NCI-H2107 treated with DMSO at 0.1 percent for 48 hours (cell line): ENCODE measurements around the gene TNK2.
A peak's percentile ranks its signal among the peaks of the same experiment; 100 is the strongest.
"Not testable (repeated sequence)": the region's sequence is repeated elsewhere in the genome, so short reads cannot be mapped to it uniquely, and the experiment has no call there.

Source experiments
- DNase-seq: peaks from one replicate; lab custom pipeline; 2025; ENCODE audit not compliant: unreplicated experiment; lab: John Stamatoyannopoulos, UW

Gene TNK2

DNA sequence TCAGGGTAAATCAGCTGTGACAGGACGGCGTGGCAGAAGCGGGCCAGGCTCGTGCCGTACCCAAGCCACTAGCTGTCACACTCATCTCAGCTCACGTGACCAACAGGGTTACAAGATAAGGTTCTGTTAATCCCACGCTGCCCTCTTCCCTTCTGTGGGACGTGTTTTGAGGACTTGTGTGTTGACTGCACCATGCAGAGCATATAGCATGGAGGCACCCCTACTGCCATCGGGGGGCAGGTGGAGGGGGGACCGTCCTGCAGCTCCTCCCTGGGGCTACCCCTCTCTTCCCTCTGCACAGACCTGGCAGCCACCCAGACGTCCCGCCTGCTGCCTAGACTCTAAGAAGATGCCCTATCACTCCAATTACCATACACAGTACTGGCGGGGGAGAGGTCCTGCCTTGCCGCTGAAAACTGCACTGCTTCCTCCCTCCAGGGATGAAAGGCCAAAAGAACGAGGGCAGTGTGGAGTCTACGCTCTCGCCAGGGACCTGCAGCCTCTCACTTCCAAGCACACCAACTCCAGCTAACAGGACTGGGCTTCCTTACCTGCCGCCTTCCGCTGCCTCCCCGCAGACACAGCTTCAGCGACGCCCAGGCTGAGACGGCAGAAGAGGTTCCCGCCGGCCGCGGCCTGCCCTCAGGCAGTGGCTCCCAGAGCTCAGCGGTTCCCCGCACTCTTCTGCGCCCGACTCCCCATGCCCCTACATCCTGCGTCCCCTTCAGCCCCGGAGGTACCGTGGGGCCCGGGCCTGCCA is at the start of gene TNK2:
TNK2 (minus strand) TSS at position 618 of the 760 bp plus-strand sequence. CDS start 19,963 bp downstream, outside the sequence.
- peak; percentile 77 for DNase-seq

DNA sequence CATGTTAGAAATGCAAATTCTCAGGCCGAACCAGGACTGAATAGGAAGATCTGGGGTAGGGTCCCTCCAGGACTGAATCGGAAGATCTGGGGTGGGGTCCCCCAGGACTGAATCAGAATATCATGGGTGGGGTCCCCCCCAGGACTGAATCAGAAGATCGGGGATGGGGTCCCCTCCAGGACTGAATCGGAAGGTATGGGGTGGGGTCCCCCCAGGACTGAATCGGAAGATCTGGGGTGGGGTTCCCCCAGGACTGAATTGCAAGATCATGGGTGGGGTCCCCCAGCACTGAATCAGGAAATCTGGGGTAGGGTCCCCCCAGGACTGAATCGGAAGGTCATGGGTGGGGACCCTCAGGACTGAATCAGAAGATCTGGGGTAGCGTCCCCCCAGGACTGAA is 48.2 kb upstream of the TNK2 start:
- no peak for DNase-seq

- not testable (repeated sequence) for DNase-seq
Measured at GRCh38 chr3:195955416-195955841, 47.1 kb upstream of the TNK2 start.

DNA sequence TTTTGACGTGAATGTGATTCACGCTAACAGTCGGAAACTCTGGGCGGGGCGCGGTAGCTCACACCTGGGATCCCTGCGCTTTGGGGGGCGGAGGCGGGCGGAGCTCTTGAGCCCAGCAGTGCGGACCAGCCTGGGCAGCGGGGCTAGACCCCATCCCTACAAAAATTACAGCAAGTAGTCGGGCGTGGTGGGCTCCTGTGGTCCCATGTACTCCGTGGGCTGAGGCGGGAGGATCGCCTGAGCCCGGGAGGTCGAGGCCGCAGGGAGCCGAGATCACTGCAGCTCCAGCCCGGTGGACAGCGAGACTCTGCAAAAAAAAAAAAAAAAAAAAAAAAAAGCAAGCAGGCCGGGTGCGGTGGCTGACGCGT is 46.4 kb upstream of the TNK2 start:
- not testable (repeated sequence) for DNase-seq

DNA sequence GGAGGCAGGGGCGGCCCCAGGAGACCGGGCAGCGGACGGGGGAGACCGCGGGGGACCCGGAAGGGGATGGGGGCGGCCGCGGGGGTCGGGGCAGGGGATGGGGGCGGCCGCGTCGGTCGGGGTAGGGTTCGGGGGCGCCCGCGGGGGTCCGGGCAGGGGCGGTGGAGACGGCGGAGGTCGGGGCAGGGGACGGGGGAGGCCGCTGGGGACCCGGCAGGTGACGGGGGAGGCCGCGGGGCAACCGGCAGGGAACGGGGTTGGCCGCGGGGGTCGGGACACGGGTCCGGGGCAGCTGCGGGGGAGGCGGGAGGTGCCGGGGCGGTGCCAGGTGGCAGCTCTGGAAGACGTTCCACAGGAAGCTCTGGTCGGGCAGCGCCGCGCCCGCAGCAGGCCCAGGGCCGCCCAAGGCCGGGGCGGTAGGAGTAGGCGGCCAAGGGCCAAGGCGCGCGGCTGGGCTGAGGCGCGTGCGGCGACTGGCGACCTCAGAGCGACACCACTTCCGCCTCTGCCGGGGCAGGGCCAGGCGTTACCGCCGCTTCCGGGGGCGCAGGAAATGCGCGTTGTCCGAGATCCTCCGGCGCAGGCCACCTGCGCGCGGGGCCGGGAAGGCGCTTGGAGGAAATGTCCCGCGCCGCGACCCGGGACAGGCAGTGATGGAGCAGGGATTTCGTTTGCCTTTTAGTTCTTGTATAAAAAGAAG is 45.9 kb upstream of the TNK2 start:
- not testable (repeated sequence) for DNase-seq

DNA sequence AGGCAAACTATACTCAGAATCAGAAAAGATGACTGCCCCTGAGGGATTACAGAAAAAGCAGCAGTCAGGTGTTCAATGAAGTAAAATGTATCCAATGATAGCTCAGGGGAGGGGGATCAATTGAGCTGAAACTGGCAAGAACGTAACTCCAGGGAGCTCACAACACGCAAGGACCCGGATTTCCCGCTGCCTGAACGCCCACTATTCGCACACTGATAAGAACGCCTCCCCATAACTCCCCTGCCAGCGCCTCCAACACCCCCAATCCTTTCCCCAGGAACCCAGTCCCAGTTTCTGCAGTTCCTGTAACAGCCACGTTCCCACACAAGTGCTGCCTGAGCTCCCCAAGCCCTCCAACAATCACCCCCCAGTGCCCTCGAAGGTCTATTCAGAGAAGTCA is 44.2 kb upstream of the TNK2 start:
- DNase-seq, result not testable (repeated sequence)

DNA sequence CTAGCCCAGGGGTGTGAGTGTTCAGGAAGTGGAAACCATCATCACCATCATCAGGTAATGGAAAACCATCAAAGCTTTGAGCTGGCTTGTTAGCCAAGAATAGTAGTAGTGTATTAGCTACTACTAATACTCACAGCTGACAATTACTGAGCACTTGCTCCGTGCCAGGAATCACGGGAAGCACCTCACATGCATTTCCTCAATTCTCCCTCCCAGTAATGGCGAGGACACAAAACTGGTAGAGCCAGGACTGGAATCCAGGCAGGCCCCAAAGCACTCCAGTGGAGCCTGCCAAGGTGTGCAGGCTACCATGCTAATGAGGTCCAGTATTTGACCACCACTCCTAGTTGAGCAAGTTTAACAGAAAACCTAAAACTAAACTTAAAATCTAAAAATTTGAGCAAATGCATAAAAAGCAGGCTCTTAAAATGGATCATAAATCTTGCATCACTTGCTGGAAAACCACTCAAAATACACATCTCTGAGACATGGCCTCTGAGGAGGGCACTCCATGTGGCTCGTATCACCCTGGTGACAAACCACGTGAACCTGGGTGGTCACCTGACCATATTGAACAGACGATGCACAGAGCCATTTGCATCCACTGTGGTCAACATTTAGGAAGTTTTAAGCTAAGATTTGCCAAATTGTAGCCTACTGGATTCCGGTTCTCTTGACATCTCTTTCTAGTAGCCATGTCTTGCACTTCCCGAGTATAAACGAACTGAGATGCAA is 43.3 kb upstream of the TNK2 start:
- not testable (repeated sequence) for DNase-seq

DNA sequence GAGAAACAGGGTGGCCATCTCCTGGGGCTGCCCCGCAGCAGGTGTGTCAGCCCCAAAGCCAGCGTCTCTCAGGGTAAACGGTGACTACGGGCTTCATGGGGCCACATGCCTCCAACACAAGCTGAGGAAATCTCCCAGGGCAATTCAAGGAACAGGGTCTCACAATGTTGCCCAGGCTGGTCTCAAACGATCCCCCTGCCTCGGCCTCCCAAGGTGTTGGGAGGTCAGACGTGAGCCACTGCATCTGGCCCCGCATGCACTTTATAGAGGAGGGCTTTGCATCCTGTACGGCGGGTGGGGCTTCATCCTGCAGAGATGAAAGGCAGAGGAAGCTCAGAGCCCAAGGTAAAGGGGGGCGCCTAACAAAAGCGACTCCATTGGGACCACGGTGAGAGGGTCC is 42.4 kb upstream of the TNK2 start:
- DNase-seq, result not testable (repeated sequence)

GRCh38 chr3:195950164-195950563 is 41.8 kb upstream of the TNK2 start:
- DNase-seq, result not testable (repeated sequence)

DNA sequence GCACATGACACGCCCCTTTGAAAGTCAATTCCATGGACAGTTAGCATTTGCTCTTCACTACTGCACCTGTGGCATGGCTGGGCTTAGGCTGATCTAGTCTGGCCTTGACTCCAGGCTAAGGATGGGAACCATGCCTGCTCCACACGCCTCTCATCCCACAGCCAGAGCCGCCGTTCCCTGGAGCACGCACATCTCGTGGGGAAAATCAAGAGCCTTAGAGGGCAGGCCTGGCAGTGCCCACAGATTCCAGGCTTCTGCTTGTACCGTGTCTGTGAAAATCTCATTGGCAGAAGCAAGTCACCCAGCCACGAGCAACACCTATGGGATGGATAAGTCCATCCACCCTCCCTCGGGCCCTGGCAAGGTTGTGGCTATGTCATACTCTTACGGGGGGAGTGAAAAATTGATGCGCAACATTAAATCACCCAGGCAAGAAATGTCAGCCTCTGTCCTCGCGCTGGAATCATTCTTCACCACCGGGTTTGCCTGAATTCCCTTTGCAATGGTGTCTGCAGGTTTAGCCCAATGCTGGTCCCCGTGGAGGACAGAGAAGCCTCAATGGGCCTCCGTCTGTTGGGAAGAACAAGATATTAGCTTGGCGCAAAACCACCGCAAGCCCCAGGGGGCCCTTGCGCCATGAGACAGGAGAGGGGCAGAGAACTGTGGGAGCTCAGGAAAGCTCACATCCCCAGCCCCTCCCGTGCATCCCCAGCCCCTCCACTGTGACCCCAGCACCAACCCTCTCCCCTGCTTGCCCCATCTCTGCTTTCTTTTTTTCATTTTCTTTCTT is 38.8 kb upstream of the TNK2 start:
- DNase-seq, result not testable (repeated sequence)

DNA sequence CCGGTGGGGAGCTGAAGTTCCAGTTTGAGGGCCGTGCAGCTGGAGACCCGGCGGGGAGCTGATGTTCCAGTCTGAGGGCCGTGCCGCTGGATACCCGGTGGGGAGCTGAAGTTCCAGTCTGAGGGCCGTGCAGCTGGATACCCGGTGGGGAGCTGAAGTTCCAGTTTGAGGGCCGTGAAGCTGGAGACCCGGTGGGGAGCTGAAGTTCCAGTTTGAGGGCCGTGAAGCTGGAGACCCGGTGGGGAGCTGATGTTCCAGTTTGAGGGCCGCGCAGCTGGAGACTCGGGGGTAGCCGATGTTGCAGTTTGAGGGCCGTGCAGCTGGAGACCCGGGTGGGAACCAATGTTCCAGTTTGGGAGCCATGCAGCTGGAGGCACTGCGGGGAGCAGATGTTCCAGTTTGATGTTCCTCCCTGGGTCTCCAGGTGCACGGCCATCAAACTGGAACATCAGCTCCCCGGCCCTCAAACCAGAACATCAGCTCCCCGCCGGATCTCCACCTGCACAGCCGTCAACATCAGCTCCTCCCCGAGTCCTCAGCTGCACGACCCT is 33.0 kb upstream of the TNK2 start:
- not testable (repeated sequence) for DNase-seq

DNA sequence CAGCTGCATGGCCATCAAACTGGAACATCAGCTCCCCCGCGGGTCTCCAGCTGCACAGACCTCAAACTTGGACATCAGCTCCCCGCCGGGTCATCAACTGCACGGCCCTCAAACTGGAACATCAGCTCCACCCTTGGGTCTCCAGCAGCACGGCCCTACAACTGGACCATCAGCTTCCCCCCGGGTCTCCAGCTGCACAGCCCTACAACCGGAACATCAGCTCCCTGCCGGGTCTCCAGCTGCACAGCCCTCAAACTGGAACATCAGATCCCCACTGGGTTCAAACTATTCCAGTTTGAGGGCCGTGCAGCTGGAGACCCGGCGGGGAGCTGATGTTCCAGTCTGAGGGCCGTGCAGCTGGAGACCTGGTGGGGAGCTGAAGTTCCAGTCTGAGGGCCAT is 32.5 kb upstream of the TNK2 start:
- DNase-seq, result not testable (repeated sequence)

GRCh38 chr3:195939526-195940470 is 31.4 kb upstream of the TNK2 start:
- not testable (repeated sequence) for DNase-seq

DNA sequence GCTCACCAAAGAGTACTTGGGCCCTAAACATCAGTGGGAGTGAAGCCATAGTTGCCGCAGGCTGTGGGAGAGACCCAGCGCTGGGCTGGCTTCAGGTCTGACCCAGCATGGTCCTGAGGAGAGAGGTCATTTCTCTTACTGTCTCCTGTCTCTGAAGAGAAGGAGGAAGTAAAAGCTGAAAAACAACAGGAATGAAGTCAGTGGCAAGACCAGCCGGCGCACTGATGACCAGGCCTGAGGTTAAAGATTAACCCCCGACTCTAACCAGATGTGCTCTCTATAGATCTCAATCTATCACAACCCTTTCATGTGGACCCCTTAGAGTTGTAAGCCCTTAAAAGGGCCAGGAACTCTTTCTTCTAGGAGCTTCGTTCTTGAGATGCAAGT is 24.7 kb upstream of the TNK2 start:
- DNase-seq, result not testable (repeated sequence)

DNA sequence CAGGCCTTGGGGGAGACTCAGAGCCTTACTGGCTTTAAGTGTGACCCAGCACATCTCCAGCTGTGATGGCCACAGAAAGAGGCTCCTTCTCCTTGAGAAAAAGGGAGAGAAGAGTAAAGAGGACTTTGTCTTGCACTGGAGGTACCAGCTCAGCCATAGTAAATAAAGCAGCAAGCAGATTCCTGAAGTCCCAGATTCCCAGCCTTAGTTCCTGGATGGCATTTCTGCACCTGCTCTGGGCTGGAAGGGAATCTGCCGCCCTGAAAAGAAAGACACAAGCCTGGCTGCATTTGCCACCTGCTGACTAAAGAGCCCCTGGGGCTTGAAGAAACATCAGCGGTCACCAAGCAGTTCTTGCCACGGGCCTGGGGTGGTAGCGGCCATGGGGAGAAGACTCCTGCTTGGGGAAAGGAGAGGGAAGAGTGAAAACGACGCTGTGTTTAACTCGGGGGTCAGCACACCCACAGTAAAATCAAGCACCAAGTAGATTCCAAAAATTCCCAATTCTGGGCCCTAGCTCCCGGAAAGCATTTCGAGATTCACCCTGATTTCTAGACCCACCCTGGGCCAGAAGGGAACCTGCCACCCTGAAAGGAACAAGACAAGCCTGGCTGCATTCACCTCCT is 24.2 kb upstream of the TNK2 start:
- no peak for DNase-seq

DNA sequence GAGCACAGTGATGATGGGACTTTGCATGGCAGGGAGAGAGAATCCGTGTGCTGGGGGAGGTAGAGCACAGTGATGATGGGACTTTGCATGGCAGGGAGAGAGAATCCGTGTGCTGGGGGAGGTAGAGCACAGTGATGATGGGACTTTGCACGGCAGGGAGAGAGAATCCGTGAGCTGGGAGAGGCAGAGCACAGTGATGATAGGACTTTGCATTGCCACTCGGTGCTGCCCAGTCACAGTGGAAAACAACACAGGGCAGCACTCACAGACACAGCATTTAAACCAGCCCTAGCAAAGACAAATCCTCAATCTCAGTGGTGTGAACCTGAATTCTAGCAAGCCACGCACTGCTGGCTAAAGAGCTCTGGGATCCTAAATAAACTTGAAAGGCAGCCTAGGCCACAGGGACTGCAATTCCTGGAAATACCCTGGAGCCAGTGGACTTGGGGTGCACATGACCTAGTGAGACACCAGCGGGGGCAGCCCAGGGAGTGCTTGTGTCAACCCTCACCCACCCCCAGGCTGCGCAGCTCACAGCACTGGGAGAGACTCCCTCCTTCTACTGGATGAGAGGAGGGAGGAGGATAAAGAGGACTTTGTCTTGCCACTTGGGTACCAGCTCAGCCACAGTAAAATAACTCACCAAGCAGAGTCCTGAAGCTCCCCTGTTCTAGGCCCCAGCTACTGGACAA is 23.4 kb upstream of the TNK2 start:
- no peak for DNase-seq

DNA sequence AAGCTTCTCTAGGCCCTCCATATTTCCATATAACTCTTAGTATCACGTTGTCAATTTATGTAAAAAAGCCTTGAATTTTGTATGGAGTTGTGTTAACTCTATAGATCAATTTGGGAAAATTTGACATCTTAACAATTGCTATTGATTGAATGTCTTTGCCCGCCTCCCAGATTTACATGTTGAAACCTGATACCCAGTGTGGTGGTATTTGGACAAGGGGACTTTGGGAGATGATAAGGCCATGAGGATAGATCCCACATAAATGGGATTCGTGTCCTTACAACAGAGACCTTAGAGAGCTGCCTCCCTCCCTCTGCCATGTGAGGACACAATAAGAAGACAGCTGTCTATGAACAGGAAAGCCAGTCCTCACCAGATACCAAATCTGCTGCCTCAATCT is 21.1 kb upstream of the TNK2 start:
- DNase-seq, result no peak

DNA sequence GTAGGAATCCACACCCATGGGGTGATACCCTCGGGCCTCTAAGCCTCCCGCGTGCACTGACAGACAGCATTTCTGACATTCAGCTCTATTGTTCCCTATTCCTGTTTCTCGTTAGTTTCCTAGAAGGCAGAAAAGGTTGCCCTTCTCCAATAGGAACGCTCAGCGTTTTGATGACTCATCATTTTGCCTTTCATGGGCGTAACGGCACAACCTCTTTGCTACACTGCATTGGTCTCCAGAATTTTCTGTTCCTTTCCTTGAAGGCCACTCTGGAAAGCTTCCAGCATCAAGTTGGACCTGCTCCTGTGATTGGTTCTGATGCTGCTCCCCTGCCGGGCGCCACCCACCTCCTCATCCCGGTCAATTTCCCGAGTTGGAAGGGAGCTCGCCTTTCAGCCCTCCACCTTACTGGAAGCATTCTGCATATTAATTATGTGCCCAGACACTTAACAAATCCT is 13.0 kb upstream of the TNK2 start:
- no peak for DNase-seq
